Astrocyte (in vitro differentiated cells and primary cell): Measurements from ENCODE around the gene FGF1. TPM values are rescaled to one million over a fixed set of nuclear protein-coding genes. Genes with fewer than 3 reads are reported as not detected.

Experiments
- DNase-seq: peaks from one replicate; pipeline ENCODE4 v3.0.0-alpha.2; 2010; ENCODE audit warnings: low read depth
- FAIRE-seq: peaks from 2 replicates; lab custom pipeline; 2011; peaks lifted over from hg19 to GRCh38; lab: Jason Lieb, UNC
- H2AFZ ChIP-seq: 2 replicates; pipeline ENCODE4 v1.6.0; 2012; ENCODE audit warnings: low read depth, low read length, inconsistent platforms
- H3K27ac ChIP-seq: 2 replicates; pipeline ENCODE4 v1.5.1; 2011; ENCODE audit warnings: low read depth, low read length, inconsistent platforms
- H3K27me3 ChIP-seq: 2 replicates; pipeline ENCODE4 v1.6.0; 2011; ENCODE audit warnings: low read length, inconsistent platforms; ENCODE audit not compliant: insufficient read depth
- H3K36me3 ChIP-seq: 2 replicates; pipeline ENCODE4 v1.5.1; 2011; ENCODE audit warnings: low read length, inconsistent platforms; ENCODE audit not compliant: insufficient read depth
- H3K4me1 ChIP-seq: 2 replicates; pipeline ENCODE4 v1.5.1; 2011; ENCODE audit warnings: low read length, inconsistent platforms; ENCODE audit not compliant: insufficient read depth
- H3K4me2 ChIP-seq: 2 replicates; pipeline ENCODE4 v1.6.0; 2012; ENCODE audit warnings: low read length, inconsistent platforms
- H3K4me3 ChIP-seq: 2 replicates; pipeline ENCODE4 v1.5.1; 2011; ENCODE audit warnings: low read depth, mild to moderate bottlenecking, low read length, inconsistent platforms; ENCODE audit not compliant: insufficient read depth
- H3K79me2 ChIP-seq: 2 replicates; pipeline ENCODE4 v1.6.0; 2012; ENCODE audit warnings: mild to moderate bottlenecking, low read length, inconsistent platforms; ENCODE audit not compliant: insufficient read depth
- H3K9ac ChIP-seq: 2 replicates; pipeline ENCODE4 v1.6.0; 2012; ENCODE audit warnings: mild to moderate bottlenecking, low read length, inconsistent platforms
- H3K9me3 ChIP-seq: 2 replicates; pipeline ENCODE4 v1.5.1; 2012; ENCODE audit warnings: low read depth, mild to moderate bottlenecking, low read length, inconsistent platforms; ENCODE audit not compliant: insufficient read depth
- H4K20me1 ChIP-seq: 2 replicates; pipeline ENCODE4 v1.6.0; 2012; ENCODE audit warnings: low read length, inconsistent platforms; ENCODE audit not compliant: insufficient read depth
- H3K27ac Mint-ChIP-seq: one replicate; pipeline ENCODE4 v1.8.0; 2021; ENCODE audit warnings: mild to moderate bottlenecking, mixed read lengths; ENCODE audit not compliant: unreplicated experiment
- H3K27me3 Mint-ChIP-seq: one replicate; pipeline ENCODE4 v1.8.0; 2021; ENCODE audit warnings: low read depth, mixed read lengths; ENCODE audit not compliant: unreplicated experiment
- H3K36me3 Mint-ChIP-seq: one replicate; pipeline ENCODE4 v1.8.0; 2021; ENCODE audit warnings: low read depth, mixed read lengths; ENCODE audit not compliant: unreplicated experiment
- H3K4me1 Mint-ChIP-seq: one replicate; pipeline ENCODE4 v1.8.0; 2021; ENCODE audit warnings: low read depth, mixed read lengths; ENCODE audit not compliant: unreplicated experiment
- H3K4me3 Mint-ChIP-seq: one replicate; pipeline ENCODE4 v1.8.0; 2021; ENCODE audit warnings: mild to moderate bottlenecking, moderate library complexity, mixed read lengths; ENCODE audit not compliant: unreplicated experiment
- H3K9me3 Mint-ChIP-seq: one replicate; pipeline ENCODE4 v1.8.0; 2021; ENCODE audit warnings: mild to moderate bottlenecking, mixed read lengths; ENCODE audit not compliant: unreplicated experiment
- EZH2 ChIP-seq: IDR thresholded peaks from 2 replicates; pipeline ENCODE4 v1.6.1; 2012; ENCODE audit warnings: mild to moderate bottlenecking, low read length, inconsistent platforms; ENCODE audit not compliant: insufficient read depth
- total RNA-seq: library from RNA; stranded (reverse); gene quantifications from 2 replicates; pipeline ENCODE4 v1.2.1, GENCODE V29; 2021
- TF ChIP-seq, protein P1 (sequence below): IDR thresholded peaks from 2 replicates; pipeline ENCODE4 v1.5.1; 2011; ENCODE audit warnings: low read depth, mild to moderate bottlenecking, inconsistent platforms, low read length, moderate library complexity; ENCODE audit not compliant: insufficient read depth

FGF1 gene
- total RNA-seq, 1 donor from 2014 or later = 70.9 TPM

- no peak for DNase-seq
- Histone ChIP-seq H3K9ac (no peak overlapping the region), H3K27me3 (no peaks in the 10 kb centered on the region), H3K27ac (no peak overlapping the region), H3K9me3 (no peaks in the 10 kb centered on the region), H3K79me2 (no peaks in the 10 kb centered on the region), H3K4me3 (no peak overlapping the region), H3K4me2 (no peak overlapping the region), H4K20me1 (no peaks in the 10 kb centered on the region), H3K36me3 (no peaks in the 10 kb centered on the region), H3K4me1 (peaks cover 3% of the 10 kb centered on the region), H2AFZ (no peak overlapping the region)
- no peak overlapping the region for H3K4me3 Mint-ChIP-seq
- no peak overlapping the region for H3K27ac Mint-ChIP-seq
- no peaks in the 10 kb centered on the region for H3K27me3 Mint-ChIP-seq
- TF ChIP-seq EZH2 = no peak
- TF ChIP-seq, protein P1, sequence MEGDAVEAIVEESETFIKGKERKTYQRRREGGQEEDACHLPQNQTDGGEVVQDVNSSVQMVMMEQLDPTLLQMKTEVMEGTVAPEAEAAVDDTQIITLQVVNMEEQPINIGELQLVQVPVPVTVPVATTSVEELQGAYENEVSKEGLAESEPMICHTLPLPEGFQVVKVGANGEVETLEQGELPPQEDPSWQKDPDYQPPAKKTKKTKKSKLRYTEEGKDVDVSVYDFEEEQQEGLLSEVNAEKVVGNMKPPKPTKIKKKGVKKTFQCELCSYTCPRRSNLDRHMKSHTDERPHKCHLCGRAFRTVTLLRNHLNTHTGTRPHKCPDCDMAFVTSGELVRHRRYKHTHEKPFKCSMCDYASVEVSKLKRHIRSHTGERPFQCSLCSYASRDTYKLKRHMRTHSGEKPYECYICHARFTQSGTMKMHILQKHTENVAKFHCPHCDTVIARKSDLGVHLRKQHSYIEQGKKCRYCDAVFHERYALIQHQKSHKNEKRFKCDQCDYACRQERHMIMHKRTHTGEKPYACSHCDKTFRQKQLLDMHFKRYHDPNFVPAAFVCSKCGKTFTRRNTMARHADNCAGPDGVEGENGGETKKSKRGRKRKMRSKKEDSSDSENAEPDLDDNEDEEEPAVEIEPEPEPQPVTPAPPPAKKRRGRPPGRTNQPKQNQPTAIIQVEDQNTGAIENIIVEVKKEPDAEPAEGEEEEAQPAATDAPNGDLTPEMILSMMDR = no peak
- no peaks in the 10 kb centered on the region for H3K36me3 Mint-ChIP-seq
- H3K4me1 Mint-ChIP-seq = peaks cover 16% of the 10 kb centered on the region
- H3K9me3 Mint-ChIP-seq = no peaks in the 10 kb centered on the region
- FAIRE-seq = no peak
These were observed 114.5 kb downstream of the FGF1 start for GRCh38 chr5:142571371-142571770.

GRCh38 chr5:142569905-142570304 is 116.0 kb downstream of the FGF1 start:
- H3K27ac Mint-ChIP-seq = no peak overlapping the region

DNA sequence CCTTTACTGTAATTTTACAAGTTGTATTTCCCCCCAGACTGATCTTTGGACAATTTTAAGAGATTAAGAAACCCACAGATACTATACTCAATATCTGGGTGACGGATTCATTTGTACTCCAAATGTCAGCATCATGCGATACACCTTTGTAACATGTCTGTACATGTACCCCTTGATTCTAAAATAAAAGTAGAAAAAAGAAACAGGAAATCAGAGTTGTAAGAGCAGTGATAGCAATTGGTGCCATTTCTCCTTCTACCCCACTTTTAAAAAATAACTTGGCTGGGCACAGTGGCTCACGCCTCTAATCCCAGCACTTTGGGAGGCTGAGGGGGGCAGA is 116.9 kb downstream of the FGF1 start:
- peak overlapping the region; percentile 80 for H3K27ac Mint-ChIP-seq
- H3K4me1 Mint-ChIP-seq = peaks cover 15% of the 10 kb centered on the region
- H3K27ac ChIP-seq = peak overlapping the region; percentile 28
- H3K4me2 ChIP-seq = peak overlapping the region; percentile 17
- H3K4me3 Mint-ChIP-seq = no peak overlapping the region
- FAIRE-seq = no peak
- H3K36me3 ChIP-seq = no peaks in the 10 kb centered on the region
- no peak for DNase-seq
- H3K4me3 ChIP-seq = no peak overlapping the region
- no peaks in the 10 kb centered on the region for H4K20me1 ChIP-seq
- no peaks in the 10 kb centered on the region for H3K9me3 Mint-ChIP-seq
- no peaks in the 10 kb centered on the region for H3K27me3 ChIP-seq
- H3K4me1 ChIP-seq = peaks cover 3% of the 10 kb centered on the region
- no peaks in the 10 kb centered on the region for H3K79me2 ChIP-seq
- H3K27me3 Mint-ChIP-seq = peaks cover 5% of the 10 kb centered on the region
- no peaks in the 10 kb centered on the region for H3K9me3 ChIP-seq
- H3K9ac ChIP-seq = no peak overlapping the region
- TF ChIP-seq EZH2 = no peak
- TF ChIP-seq, protein P1 = no peak
- H2AFZ ChIP-seq = no peak overlapping the region
- H3K36me3 Mint-ChIP-seq = no peaks in the 10 kb centered on the region

More at GRCh38 chr5:142569905-142570304, 116.0 kb downstream of the FGF1 start:
- Histone ChIP-seq H3K9ac (no peak overlapping the region), H4K20me1 (no peaks in the 10 kb centered on the region), H3K27ac (no peak overlapping the region), H2AFZ (no peak overlapping the region), H3K79me2 (no peaks in the 10 kb centered on the region), H3K9me3 (no peaks in the 10 kb centered on the region), H3K27me3 (no peaks in the 10 kb centered on the region), H3K4me1 (peaks cover 3% of the 10 kb centered on the region), H3K4me3 (no peak overlapping the region), H3K36me3 (no peaks in the 10 kb centered on the region), H3K4me2 (no peak overlapping the region)
- DNase-seq (no peak), FAIRE-seq (no peak)
- TF ChIP-seq EZH2 = no peak
- TF ChIP-seq, protein P1 = no peak
- Mint-ChIP-seq H3K36me3 (no peaks in the 10 kb centered on the region), H3K9me3 (no peaks in the 10 kb centered on the region), H3K27me3 (peaks cover 4% of the 10 kb centered on the region), H3K4me3 (no peak overlapping the region), H3K4me1 (peaks cover 15% of the 10 kb centered on the region)
